SK-N-MC (cell line): ENCODE results near the gene PEX14.
A peak's percentile ranks its signal among the peaks of the same experiment; 100 is the strongest.

ENCODE experiments used
- DNase-seq: peaks from one replicate; pipeline ENCODE4 v3.0.0-alpha.2; 2011; ENCODE audit warnings: low read depth, low spot score
- H3K27ac ChIP-seq: fragments of 200-600 bp; sonication (generic); 2 replicates; pipeline ENCODE4 v1.5.1; 2016; ENCODE audit warnings: mixed run types
- H3K36me3 ChIP-seq: fragments of 200-600 bp; sonication (generic); 2 replicates; pipeline ENCODE4 v1.6.1; 2017; ENCODE audit warnings: antibody characterized with exemption, low read length, mixed read lengths; ENCODE audit not compliant: insufficient read depth
- H3K4me3 ChIP-seq: fragments of 200-600 bp; sonication (generic); 2 replicates; pipeline ENCODE4 v1.5.1; 2016
- H3K9ac ChIP-seq: fragments of 200-600 bp; sonication (generic); 2 replicates; pipeline ENCODE4 v1.8.0; 2017; ENCODE audit warnings: mixed run types, mixed read lengths; ENCODE audit not compliant: insufficient read length
- H3K9me3 ChIP-seq: fragments of 200-600 bp; sonication (generic); 2 replicates; pipeline ENCODE4 v1.6.1; 2017; ENCODE audit warnings: low read depth, mild to moderate bottlenecking, antibody characterized with exemption, low read length, moderate library complexity, mixed read lengths
- EZH2 ChIP-seq: fragments of 200-600 bp; sonication (generic); IDR thresholded peaks from one replicate; pipeline ENCODE4 v1.6.1; 2017; ENCODE audit warnings: antibody characterized with exemption
- FOXP2 ChIP-seq: optimal IDR thresholded peaks from 2 replicates; pipeline ENCODE3; 2011; ENCODE audit warnings: mild to moderate bottlenecking, moderate library complexity; ENCODE audit not compliant: insufficient read depth; ENCODE audit errors: extremely low read length, control extremely low read depth
- POLR2AphosphoS5 ChIP-seq: IDR thresholded peaks from 2 replicates; pipeline ENCODE4 v1.6.1; 2012; ENCODE audit warnings: mild to moderate bottlenecking, low read depth, low read length, borderline replicate concordance

Gene PEX14

GRCh38 chr1:10591010-10591409, 116.3 kb downstream of the PEX14 start:
- TF ChIP-seq EZH2 (no peak), FOXP2 (no peak), POLR2AphosphoS5 (no peak)
- H3K9ac ChIP-seq = no peak overlapping the region
- DNase-seq = no peak
- no peak overlapping the region for H3K27ac ChIP-seq
- no peaks in the 10 kb centered on the region for H3K9me3 ChIP-seq
- H3K36me3 ChIP-seq = no peaks in the 10 kb centered on the region
- no peak overlapping the region for H3K4me3 ChIP-seq

DNA sequence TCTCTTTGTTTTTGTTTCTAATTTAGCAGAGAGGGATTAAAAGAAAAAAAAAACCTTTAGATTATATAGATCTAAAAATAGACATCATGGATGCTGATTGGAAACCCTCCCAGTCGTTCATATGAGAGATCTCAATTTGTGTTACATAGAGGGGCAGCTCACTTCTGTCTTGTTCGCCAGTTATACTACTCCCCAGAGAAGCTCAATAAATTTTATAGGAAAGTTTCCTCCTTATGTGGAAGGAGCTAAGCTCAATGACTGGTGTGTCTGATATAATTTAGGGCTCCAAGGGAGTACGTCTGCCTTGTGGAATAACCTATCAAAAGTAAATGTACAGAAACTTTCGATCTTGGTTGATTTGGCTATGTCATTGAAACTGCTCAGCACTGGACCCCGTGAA, 117.6 kb downstream of the PEX14 start:
- TF ChIP-seq EZH2 = no peak
- Histone ChIP-seq H3K36me3 (no peaks in the 10 kb centered on the region), H3K4me3 (no peak overlapping the region; the same call in 1 of the 2 replicates), H3K9me3 (no peaks in the 10 kb centered on the region), H3K9ac (no peak overlapping the region), H3K27ac (peak overlapping the region; percentile 57; the same call in 1 of the 2 replicates)
- DNase-seq = peak; percentile 26

DNA sequence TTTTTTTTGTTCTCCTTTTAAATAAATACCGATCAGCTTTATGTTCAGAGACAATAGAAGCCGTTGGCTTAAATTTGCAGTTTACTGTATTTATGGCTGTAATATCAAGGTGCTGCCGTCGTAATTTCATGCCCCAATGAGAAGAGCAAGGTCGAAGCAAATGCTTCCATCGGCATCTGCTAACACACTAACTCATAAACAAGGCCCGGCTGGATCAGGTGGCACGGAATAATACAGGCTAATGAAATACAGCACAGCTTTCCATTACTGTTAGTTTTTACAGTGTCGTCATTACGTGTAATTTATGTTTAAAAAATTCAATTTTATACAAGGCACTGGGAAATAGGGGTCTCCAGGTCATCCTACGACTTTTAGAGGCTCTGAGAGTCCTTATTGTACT, 119.0 kb downstream of the PEX14 start:
- no peak overlapping the region for H3K27ac ChIP-seq
- no peak overlapping the region for H3K9ac ChIP-seq
- no peak for DNase-seq
- H3K9me3 ChIP-seq = no peaks in the 10 kb centered on the region
- no peaks in the 10 kb centered on the region for H3K36me3 ChIP-seq
- no peak overlapping the region for H3K4me3 ChIP-seq
- TF ChIP-seq FOXP2 (no peak), EZH2 (no peak), POLR2AphosphoS5 (no peak)

DNA sequence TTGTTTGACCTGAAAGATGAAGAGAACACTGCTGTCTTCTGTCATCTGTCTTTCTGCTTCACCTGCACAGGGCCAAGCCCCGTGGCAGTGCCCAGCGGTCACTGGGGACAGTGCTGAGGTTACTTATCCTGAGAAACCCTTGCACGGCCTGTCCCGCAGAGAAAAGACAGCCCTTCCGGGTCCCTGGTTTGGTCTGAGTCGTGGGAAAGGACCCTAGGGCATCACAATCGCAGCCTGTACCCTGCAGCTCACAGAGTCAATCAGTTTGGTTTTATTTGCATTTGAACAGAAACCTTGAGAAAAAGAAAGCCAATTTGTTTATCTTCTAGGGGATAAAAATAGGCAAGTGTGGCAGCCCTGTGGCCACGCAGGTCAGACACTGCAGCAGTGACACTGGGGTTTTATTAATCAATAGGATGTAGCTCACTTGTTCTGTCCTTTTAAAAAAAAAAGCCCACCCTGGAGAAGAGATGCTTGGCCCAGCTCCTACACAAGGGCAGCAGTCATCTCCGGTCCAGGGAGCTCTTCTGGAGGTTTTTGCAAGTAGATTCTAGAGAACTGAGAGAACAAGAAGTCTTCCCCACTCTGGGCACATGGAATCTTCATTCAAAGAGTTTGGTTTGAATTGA, 120.0 kb downstream of the PEX14 start:
- DNase-seq = no peak
- Histone ChIP-seq H3K9ac (no peak overlapping the region), H3K27ac (no peak overlapping the region), H3K36me3 (no peaks in the 10 kb centered on the region; the same call in 1 of the 2 replicates), H3K4me3 (no peak overlapping the region), H3K9me3 (no peaks in the 10 kb centered on the region)
- no peak for TF ChIP-seq EZH2

DNA sequence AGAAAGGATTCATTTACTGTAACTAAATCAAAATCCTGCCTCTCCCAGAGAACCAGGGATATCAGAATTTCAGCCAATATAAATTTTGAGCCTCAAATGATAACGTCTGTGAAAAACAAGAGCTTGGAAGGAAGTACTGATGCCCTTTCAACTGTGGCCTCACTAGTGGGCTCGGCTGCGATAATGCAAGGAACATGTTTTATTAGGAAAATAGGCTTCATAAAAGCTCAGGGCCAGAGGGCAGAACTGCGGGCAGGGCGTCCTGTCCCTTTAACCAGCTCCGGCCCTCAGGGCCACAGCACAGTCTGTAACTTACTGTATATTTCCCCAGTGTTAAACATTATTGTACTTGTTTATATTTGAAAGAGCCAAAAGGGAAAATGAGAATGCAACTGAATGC, 122.0 kb downstream of the PEX14 start:
- no peak overlapping the region for H3K9ac ChIP-seq
- TF ChIP-seq POLR2AphosphoS5 (no peak), EZH2 (no peak), FOXP2 (no peak)
- no peak overlapping the region for H3K4me3 ChIP-seq
- DNase-seq = no peak
- H3K27ac ChIP-seq = no peak overlapping the region
- H3K36me3 ChIP-seq = no peaks in the 10 kb centered on the region; the same call in 1 of the 2 replicates
- H3K9me3 ChIP-seq = no peaks in the 10 kb centered on the region

DNA sequence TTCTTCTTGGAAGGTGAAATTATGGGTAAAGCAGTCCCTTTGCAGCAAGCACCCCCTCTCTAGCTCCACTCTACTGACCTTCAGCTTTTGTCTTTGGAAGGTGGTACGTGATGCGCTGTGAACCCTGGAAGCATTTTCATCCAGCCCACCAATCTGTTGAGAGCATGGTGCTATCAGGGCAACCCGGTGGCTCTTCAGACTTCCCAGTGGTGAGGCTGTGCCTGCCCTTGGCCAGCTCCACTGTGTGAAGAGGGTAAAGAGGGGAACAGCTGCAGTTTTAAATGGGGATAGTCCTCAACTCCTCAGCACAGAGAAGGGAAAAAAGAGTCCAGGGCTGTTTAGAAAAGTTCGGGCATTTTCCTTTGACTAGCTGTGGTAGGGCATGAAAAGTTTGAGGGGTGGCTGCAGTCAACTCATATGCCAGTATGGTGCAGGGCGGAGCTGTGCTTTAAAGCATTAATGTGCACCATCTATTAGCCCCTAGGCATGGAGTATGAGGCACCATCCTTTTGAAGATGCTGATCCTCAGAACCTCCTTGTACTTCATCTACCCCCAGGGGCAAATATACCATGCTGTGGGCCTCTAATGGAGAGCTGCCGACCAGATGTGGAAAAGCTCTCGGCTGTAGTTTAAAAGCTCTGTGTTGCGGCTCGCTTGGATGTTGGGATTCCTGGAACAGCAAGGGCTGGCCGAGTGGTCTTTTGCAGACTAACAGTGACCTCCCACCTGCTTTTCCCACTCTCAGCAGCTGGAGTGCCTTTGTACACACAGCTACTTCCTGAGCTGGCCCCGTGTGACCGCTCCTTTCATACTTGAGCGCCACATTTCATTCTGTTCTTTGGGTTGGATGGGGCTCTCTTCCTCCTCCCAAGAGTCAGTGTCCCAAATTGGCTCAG, 123.0 kb downstream of the PEX14 start:
- Histone ChIP-seq H3K9ac (no peak overlapping the region), H3K36me3 (no peaks in the 10 kb centered on the region; the same call in 1 of the 2 replicates), H3K27ac (peak overlapping the region; percentile 77), H3K4me3 (peak overlapping the region; percentile 39), H3K9me3 (no peaks in the 10 kb centered on the region)
- peak; percentile 53 for DNase-seq
- TF ChIP-seq POLR2AphosphoS5 (no peak), FOXP2 (peak; percentile 20)

DNA sequence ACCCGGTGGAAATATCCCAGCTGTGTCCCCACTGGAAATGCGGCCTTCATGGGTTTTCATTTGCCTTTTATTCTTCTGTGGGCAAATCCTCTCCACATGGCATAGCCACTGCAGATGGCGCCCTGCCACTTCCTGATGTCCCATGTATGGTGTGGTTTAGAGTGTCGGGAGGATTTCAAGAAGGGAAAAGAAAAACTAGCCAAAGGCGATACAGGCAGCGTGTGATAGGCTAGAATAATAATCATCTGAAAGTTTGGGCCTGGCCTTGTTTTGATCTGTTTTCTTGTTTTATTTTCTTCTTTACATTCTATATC, 123.6 kb downstream of the PEX14 start:
- Histone ChIP-seq H3K36me3 (no peaks in the 10 kb centered on the region; the same call in 1 of the 2 replicates), H3K9ac (no peak overlapping the region), H3K9me3 (no peaks in the 10 kb centered on the region), H3K27ac (peak overlapping the region; percentile 77), H3K4me3 (peak overlapping the region; percentile 39)
- TF ChIP-seq POLR2AphosphoS5 = no peak
- TF ChIP-seq EZH2 = no peak
- TF ChIP-seq FOXP2 = no peak
- no peak for DNase-seq

DNA sequence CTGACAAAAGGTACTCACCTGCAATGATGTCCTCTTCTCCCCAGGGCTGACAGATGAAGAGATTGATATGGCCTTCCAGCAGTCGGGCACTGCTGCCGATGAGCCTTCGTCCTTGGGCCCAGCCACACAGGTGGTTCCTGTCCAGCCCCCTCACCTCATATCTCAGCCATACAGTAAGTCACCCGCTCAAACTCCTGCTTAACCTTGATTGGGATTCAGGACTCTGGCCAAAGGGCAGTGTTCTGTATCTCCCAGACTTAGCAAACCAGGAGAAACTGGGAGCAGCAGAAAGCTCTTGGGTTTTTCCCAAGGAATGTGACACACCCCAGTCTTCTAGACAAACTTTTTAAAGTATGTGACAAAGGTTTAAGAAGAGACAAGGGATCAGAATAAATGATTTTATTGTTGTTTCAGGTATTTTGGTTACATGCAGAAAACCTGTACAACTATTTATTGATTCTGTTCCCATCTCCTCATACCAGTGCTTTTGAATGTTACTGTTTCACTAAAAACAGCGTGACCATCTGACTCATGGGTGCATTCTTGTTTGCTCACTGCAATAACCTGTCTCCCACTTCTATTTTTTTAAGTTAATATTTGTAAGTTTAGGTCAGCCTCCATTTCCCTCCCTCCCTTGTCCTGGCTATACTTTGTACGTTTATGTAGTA, 124.6 kb downstream of the PEX14 start:
- TF ChIP-seq EZH2 (no peak), POLR2AphosphoS5 (no peak), FOXP2 (no peak)
- no peaks in the 10 kb centered on the region for H3K9me3 ChIP-seq
- no peak overlapping the region for H3K4me3 ChIP-seq
- no peak overlapping the region for H3K9ac ChIP-seq
- DNase-seq = no peak
- no peaks in the 10 kb centered on the region; the same call in 1 of the 2 replicates for H3K36me3 ChIP-seq
- no peak overlapping the region; the same call in 1 of the 2 replicates for H3K27ac ChIP-seq
